HEK293 (cell line): Measurements from ENCODE around the gene NDOR1.

Source experiments
- GFI1B ChIP-seq: fragments of 450-650 bp; formaldehyde crosslinking; IDR thresholded peaks from 2 replicates; pipeline ENCODE4 v1.5.1; 2016; ENCODE audit warnings: missing biosample characterization, missing genetic modification characterization
- GLI2 ChIP-seq: fragments of 450-650 bp; formaldehyde crosslinking; IDR thresholded peaks from 2 replicates; pipeline ENCODE4; 2017; ENCODE audit warnings: missing biosample characterization, missing genetic modification characterization, low read depth, borderline replicate concordance
- KLF8 ChIP-seq: fragments of 450-650 bp; formaldehyde crosslinking; IDR thresholded peaks from 2 replicates; pipeline ENCODE4 v1.5.1; 2016; ENCODE audit warnings: missing biosample characterization, missing genetic modification characterization
- MZF1 ChIP-seq: fragments of 450-650 bp; formaldehyde crosslinking; IDR thresholded peaks from 2 replicates; pipeline ENCODE4 v1.5.1; 2017; ENCODE audit warnings: missing biosample characterization, missing genetic modification characterization, borderline replicate concordance
- ZBTB17 ChIP-seq: fragments of 450-650 bp; formaldehyde crosslinking; IDR thresholded peaks from 2 replicates; pipeline ENCODE4 v1.5.1; 2016; ENCODE audit warnings: missing biosample characterization, missing genetic modification characterization
- ZNF10 ChIP-seq: fragments of 450-650 bp; formaldehyde crosslinking; IDR thresholded peaks from 2 replicates; pipeline ENCODE4 v1.5.1; 2017; ENCODE audit warnings: missing biosample characterization, missing genetic modification characterization
- ZNF140 ChIP-seq: fragments of 450-650 bp; formaldehyde crosslinking; IDR thresholded peaks from 2 replicates; pipeline ENCODE4 v1.5.1; 2016; ENCODE audit warnings: missing biosample characterization, missing genetic modification characterization
- ZNF146 ChIP-seq: fragments of 450-650 bp; formaldehyde crosslinking; IDR thresholded peaks from 2 replicates; pipeline ENCODE4 v1.5.1; 2016; ENCODE audit warnings: missing biosample characterization, missing genetic modification characterization
- ZNF18 ChIP-seq: fragments of 450-650 bp; formaldehyde crosslinking; IDR thresholded peaks from 2 replicates; pipeline ENCODE4 v1.5.1; 2016; ENCODE audit warnings: missing biosample characterization, missing genetic modification characterization
- ZNF211 ChIP-seq: fragments of 450-650 bp; formaldehyde crosslinking; IDR thresholded peaks from 2 replicates; pipeline ENCODE4 v1.5.1; 2016; ENCODE audit warnings: low read depth, missing biosample characterization, missing genetic modification characterization
- ZNF214 ChIP-seq: fragments of 450-650 bp; formaldehyde crosslinking; IDR thresholded peaks from 2 replicates; pipeline ENCODE4 v1.5.1; 2017; ENCODE audit warnings: missing biosample characterization, mild to moderate bottlenecking, missing genetic modification characterization, borderline replicate concordance
- ZNF311 ChIP-seq: fragments of 450-650 bp; formaldehyde crosslinking; IDR thresholded peaks from 2 replicates; pipeline ENCODE4 v1.5.1; 2017; ENCODE audit warnings: missing biosample characterization, missing genetic modification characterization, borderline replicate concordance
- ZNF354C ChIP-seq: fragments of 450-650 bp; formaldehyde crosslinking; IDR thresholded peaks from 2 replicates; pipeline ENCODE4 v1.5.1; 2016; ENCODE audit warnings: missing biosample characterization, missing genetic modification characterization, low read depth, borderline replicate concordance
- ZNF513 ChIP-seq: fragments of 450-650 bp; IDR thresholded peaks from 2 replicates; pipeline ENCODE4 v1.5.1; 2018; ENCODE audit warnings: missing biosample characterization, missing genetic modification characterization
- ZNF521 ChIP-seq: fragments of 450-650 bp; formaldehyde crosslinking; IDR thresholded peaks from 2 replicates; pipeline ENCODE4 v1.5.1; 2017; ENCODE audit warnings: missing biosample characterization, mild to moderate bottlenecking, missing genetic modification characterization
- ZNF549 ChIP-seq: fragments of 450-650 bp; IDR thresholded peaks from 2 replicates; pipeline ENCODE4 v1.5.1; 2018; ENCODE audit warnings: missing biosample characterization, missing genetic modification characterization, mild to moderate bottlenecking, inconsistent platforms, moderate library complexity
- ZNF555 ChIP-seq: fragments of 450-650 bp; formaldehyde crosslinking; conservative IDR thresholded peaks from 2 replicates; pipeline ENCODE4 v1.5.1; 2017; ENCODE audit warnings: missing biosample characterization, mild to moderate bottlenecking, missing genetic modification characterization, inconsistent platforms
- ZNF571 ChIP-seq: fragments of 450-650 bp; formaldehyde crosslinking; IDR thresholded peaks from 2 replicates; pipeline ENCODE4 v1.5.0; 2017; ENCODE audit warnings: missing biosample characterization, missing genetic modification characterization
- ZNF610 ChIP-seq: fragments of 450-650 bp; formaldehyde crosslinking; IDR thresholded peaks from 2 replicates; pipeline ENCODE4 v1.5.1; 2016; ENCODE audit warnings: missing biosample characterization, missing genetic modification characterization, borderline replicate concordance
- ZNF629 ChIP-seq: fragments of 450-650 bp; formaldehyde crosslinking; IDR thresholded peaks from 2 replicates; pipeline ENCODE4 v1.5.1; 2017; ENCODE audit warnings: missing biosample characterization, missing genetic modification characterization
- ZNF654 ChIP-seq: fragments of 450-650 bp; formaldehyde crosslinking; IDR thresholded peaks from 2 replicates; pipeline ENCODE4 v1.5.1; 2016; ENCODE audit warnings: low read depth, missing biosample characterization, missing genetic modification characterization
- ZNF660 ChIP-seq: fragments of 450-650 bp; IDR thresholded peaks from 2 replicates; pipeline ENCODE4 v1.5.1; 2018; ENCODE audit warnings: missing biosample characterization, mild to moderate bottlenecking, missing genetic modification characterization
- ZNF670 ChIP-seq: fragments of 450-650 bp; formaldehyde crosslinking; IDR thresholded peaks from 2 replicates; pipeline ENCODE4 v1.5.1; 2016; ENCODE audit warnings: missing biosample characterization, missing genetic modification characterization, low read depth
- ZNF747 ChIP-seq: fragments of 450-650 bp; formaldehyde crosslinking; IDR thresholded peaks from 2 replicates; pipeline ENCODE4 v1.5.1; 2016; ENCODE audit warnings: missing biosample characterization, missing genetic modification characterization
- ZNF777 ChIP-seq: fragments of 450-650 bp; formaldehyde crosslinking; IDR thresholded peaks from 2 replicates; pipeline ENCODE4 v1.5.1; 2017; ENCODE audit warnings: missing biosample characterization, missing genetic modification characterization, borderline replicate concordance
- ZNF830 ChIP-seq: fragments of 450-650 bp; IDR thresholded peaks from 2 replicates; pipeline ENCODE4 v1.5.0; 2018; ENCODE audit warnings: missing biosample characterization, missing genetic modification characterization, low read depth, mild to moderate bottlenecking, moderate library complexity
- ZNF837 ChIP-seq: fragments of 450-650 bp; formaldehyde crosslinking; IDR thresholded peaks from 2 replicates; pipeline ENCODE4 v1.5.1; 2016; ENCODE audit warnings: missing biosample characterization, missing genetic modification characterization
- ZNF843 ChIP-seq: fragments of 450-650 bp; formaldehyde crosslinking; IDR thresholded peaks from 2 replicates; pipeline ENCODE4 v1.5.1; 2016; ENCODE audit warnings: missing biosample characterization, missing genetic modification characterization
- TF ChIP-seq, protein P1 (sequence below): fragments of 450-650 bp; formaldehyde crosslinking; IDR thresholded peaks from 2 replicates; pipeline ENCODE4 v1.5.0; 2017; ENCODE audit warnings: missing biosample characterization, missing genetic modification characterization, borderline replicate concordance
- TF ChIP-seq, protein P2 (sequence below): fragments of 450-650 bp; formaldehyde crosslinking; IDR thresholded peaks from 2 replicates; pipeline ENCODE4 v1.5.1; 2016; ENCODE audit warnings: missing biosample characterization, missing genetic modification characterization

NDOR1 gene

DNA sequence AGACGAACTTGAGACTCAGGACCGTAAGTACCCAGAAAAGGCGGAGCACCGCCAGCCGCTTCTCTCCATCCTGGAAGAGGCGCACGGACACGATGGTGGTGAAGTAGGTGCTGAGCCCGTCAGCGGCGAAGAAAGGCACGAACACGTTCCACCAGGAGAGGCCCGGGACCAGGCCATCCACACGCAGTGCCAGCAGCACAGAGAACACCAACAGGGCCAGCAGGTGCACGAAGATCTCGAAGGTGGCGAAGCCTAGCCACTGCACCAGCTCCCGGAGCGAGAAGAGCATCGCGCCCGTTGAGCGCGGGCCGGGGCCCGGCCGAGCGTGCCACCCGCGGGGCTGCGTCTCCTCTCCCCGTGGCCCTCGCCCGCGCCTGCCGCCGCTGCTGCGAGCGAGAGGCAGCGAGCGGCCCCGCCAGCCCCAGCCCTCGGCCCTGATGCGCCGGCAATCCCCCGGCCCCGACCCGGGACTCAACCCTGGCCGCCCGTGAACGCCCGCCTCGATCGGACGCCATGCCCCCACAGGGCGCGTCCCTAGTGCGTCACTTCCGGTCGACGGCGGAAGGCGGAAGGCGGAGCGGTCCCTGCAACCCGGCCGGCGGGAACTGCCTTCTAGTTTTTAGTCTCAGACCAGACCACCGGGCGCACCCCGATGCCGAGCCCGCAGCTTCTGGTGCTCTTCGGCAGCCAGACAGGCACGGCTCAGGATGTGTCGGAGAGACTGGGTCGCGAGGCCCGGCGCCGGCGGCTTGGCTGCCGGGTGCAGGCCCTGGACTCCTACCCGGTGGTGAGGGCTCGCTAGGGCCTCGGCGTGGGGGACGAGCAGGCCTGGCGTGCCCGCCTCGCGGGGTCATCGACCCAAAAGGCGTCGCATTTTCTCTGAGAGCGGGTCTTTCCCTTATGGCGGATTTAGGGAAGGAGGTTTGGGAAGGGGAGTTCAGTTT lies at the start of gene NDOR1, which contains the start of gene TMEM203 (continued):
- no peak for TF ChIP-seq ZNF777 (tag by site-specific recombination)
- TF ChIP-seq ZNF670, result no peak
- no peak for TF ChIP-seq ZNF10 (tag by site-specific recombination)
- peak; percentile 74 for TF ChIP-seq ZNF660 (tag by site-specific recombination)
- TF ChIP-seq ZNF354C (tag by site-specific recombination), result no peak
- no peak for TF ChIP-seq ZNF843 (tag by site-specific recombination)
- TF ChIP-seq MZF1 (tag by site-specific recombination), result no peak
- no peak for TF ChIP-seq GFI1B (tag by site-specific recombination)
- peak; percentile 77 for TF ChIP-seq ZBTB17 (tag by site-specific recombination)
- TF ChIP-seq, protein P1, sequence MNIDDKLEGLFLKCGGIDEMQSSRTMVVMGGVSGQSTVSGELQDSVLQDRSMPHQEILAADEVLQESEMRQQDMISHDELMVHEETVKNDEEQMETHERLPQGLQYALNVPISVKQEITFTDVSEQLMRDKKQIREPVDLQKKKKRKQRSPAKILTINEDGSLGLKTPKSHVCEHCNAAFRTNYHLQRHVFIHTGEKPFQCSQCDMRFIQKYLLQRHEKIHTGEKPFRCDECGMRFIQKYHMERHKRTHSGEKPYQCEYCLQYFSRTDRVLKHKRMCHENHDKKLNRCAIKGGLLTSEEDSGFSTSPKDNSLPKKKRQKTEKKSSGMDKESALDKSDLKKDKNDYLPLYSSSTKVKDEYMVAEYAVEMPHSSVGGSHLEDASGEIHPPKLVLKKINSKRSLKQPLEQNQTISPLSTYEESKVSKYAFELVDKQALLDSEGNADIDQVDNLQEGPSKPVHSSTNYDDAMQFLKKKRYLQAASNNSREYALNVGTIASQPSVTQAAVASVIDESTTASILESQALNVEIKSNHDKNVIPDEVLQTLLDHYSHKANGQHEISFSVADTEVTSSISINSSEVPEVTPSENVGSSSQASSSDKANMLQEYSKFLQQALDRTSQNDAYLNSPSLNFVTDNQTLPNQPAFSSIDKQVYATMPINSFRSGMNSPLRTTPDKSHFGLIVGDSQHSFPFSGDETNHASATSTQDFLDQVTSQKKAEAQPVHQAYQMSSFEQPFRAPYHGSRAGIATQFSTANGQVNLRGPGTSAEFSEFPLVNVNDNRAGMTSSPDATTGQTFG (tag by site-specific recombination), result no peak
- no peak for TF ChIP-seq ZNF140 (tag by site-specific recombination)
- no peak for TF ChIP-seq ZNF629 (tag by site-specific recombination)
- no peak for TF ChIP-seq ZNF555 (tag by site-specific recombination)
- TF ChIP-seq ZNF830 (tag by site-specific recombination), result no peak
- 0 out of 2 replicates have a peak, but pooled peaks have one; percentile 49 for TF ChIP-seq ZNF610 (tag by site-specific recombination)
- no peak for TF ChIP-seq ZNF311 (tag by site-specific recombination)
- no peak for TF ChIP-seq ZNF571 (tag by site-specific recombination)
- TF ChIP-seq ZNF747, result no peak
- no peak for TF ChIP-seq GLI2
- no peak for TF ChIP-seq ZNF18
- peak; percentile 71 for TF ChIP-seq KLF8
- TF ChIP-seq, protein P2, sequence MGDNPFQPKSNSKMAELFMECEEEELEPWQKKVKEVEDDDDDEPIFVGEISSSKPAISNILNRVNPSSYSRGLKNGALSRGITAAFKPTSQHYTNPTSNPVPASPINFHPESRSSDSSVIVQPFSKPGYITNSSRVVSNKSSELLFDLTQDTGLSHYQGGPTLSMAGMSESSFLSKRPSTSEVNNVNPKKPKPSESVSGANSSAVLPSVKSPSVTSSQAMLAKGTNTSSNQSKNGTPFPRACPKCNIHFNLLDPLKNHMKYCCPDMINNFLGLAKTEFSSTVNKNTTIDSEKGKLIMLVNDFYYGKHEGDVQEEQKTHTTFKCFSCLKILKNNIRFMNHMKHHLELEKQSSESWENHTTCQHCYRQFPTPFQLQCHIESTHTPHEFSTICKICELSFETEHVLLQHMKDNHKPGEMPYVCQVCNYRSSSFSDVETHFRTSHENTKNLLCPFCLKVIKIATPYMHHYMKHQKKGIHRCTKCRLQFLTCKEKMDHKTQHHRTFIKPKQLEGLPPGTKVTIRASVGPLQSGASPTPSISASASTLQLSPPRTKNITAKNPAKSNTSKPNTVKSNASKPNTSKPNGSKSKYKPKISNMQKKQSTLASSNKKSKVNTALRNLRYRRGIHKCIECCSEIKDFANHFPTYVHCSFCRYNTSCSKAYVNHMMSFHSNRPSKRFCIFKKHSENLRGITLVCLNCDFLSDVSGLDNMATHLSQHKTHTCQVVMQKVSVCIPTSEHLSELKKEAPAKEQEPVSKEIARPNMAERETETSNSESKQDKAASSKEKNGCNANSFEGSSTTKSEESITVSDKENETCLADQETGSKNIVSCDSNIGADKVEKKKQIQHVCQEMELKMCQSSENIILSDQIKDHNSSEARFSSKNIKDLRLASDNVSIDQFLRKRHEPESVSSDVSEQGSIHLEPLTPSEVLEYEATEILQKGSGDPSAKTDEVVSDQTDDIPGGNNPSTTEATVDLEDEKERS (tag by site-specific recombination), result no peak
- TF ChIP-seq ZNF654 (tag by site-specific recombination), result no peak
- no peak for TF ChIP-seq ZNF214 (tag by site-specific recombination)
- no peak for TF ChIP-seq ZNF521 (tag by site-specific recombination)
- no peak for TF ChIP-seq ZNF837 (tag by site-specific recombination)
- TF ChIP-seq ZNF146 (tag by site-specific recombination), result no peak
- TF ChIP-seq ZNF513 (tag by site-specific recombination), result no peak
- TF ChIP-seq ZNF211 (tag by site-specific recombination), result no peak
- TF ChIP-seq ZNF549, result no peak
